Tracheal epithelial cell (primary cell): ENCODE data around the gene DOLK. TPM values are rescaled to one million over a fixed set of nuclear protein-coding genes. Genes with fewer than 3 reads are reported as not detected.

Experiments
- total RNA-seq: library from RNA; depleted of rRNA; stranded (reverse); fragments of >200 nt; gene quantifications from 2 replicates; pipeline ENCODE4 v1.2.1, GENCODE V29; 2014

Gene DOLK
- 21.1 and 21.7 TPM in 2 replicates for total RNA-seq

DNA sequence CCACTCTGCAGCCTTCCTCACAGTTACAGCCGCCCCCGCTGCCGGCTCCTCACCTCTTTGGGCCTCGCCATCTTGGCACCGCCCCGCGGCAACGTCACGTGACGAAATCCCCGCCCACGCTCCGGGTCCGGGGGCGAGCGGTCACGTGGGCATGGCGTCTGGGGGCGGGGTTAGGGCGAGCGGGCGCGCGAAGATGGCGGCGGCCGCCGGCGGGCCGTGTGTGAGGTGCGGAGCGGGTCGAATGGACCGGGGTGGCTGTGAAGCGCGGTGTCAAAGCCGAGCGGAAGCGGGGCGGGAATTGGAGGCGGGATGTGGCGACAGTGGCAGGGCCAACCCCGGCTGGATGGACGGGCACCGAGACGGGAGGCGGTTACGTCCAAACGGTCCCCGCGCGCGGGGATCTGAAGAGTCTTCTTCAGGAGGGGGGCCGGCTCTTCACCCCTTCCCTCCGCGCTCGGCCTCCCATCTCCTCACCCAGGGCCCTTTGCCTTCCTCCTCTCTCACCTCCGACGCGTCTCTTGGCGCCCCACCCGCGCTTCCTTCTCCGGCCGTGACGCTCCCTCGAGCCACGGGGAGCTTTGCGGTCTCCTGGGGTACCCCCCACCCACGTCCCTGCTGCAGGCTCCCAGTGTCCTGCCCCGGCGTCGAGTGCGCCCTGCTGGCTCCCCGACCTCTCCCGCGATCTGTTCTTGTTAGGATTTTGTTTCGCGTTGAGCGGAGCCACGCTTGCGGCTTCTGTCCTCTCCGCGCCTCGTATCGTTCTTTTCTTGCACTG, at the start of gene DOLK, which contains the start of gene NUP188:
TSS of gene DOLK (minus strand) at position 77 of the 775 bp plus-strand sequence. CDS start 300 bp downstream, outside the sequence.
TSS of gene NUP188 (plus strand) at position 173 of the 775 bp plus-strand sequence. CDS start at position 194, 21 bp downstream.

DNA sequence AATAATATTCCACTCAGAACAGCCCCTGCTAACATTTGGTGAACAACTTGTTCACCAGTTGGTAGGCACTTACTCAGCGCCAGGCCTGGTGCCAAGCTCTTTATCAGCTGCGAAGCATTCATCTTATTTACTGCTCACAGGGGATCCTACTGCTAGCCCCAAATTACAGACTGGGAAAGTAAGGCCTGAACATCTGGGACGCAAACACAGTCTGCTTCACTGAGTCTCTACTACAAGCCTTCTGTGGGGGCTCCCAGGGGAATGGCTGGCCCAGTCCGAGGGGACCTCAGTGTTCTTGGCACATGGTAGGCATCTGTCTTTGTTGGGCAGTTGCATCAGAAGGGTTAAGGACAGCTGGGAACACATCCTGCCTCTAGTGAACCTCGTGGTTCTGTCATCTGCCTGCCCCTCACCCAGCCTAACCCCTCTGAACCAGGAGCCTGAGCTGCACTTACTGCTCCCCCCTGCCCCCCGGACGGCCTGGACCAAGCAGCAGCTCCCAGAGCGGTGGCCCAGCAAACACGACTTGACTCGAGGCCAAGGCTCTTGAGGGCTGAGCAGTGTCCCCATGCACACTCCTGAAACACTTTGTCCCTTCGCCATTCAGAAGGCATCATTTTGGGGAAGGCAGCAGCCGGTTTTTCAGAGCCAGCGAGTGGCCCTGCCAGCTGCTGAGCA, 26.9 kb downstream of the DOLK start, which contains the start of gene PHYHD1:
TSS of gene PHYHD1 (plus strand) at position 602 of the 678 bp plus-strand sequence. CDS start 1,342 bp downstream, outside the sequence.

Other genes starting within 250 kb of the DOLK start
- gene PKN3, start 245.1 kb downstream of the DOLK start, total RNA-seq = 1.7 and 2.1 TPM in 2 replicates
- gene ZDHHC12, start 223.5 kb downstream of the DOLK start, total RNA-seq = 44.3 and 58.0 TPM in 2 replicates
- 15.8 and 23.4 TPM in 2 replicates for gene ZER1, start 175.7 kb downstream of the DOLK start, total RNA-seq
- 5.5 and 10.7 TPM in 2 replicates for gene TBC1D13, start 160.3 kb downstream of the DOLK start, total RNA-seq
- 79.5 and 82.5 TPM in 2 replicates for gene ENDOG, start 129.1 kb downstream of the DOLK start, total RNA-seq
- gene SPOUT1, start 117.8 kb downstream of the DOLK start, total RNA-seq = 12.3 and 22.8 TPM in 2 replicates
- 12.5 and 24.1 TPM in 2 replicates for gene KYAT1, start 65.7 kb downstream of the DOLK start, total RNA-seq
- 254 and 316 TPM in 2 replicates for gene LRRC8A, start 65.5 kb downstream of the DOLK start, total RNA-seq
- gene PHYHD1, start 26.6 kb downstream of the DOLK start, total RNA-seq = 1.1 and 13.3 TPM in 2 replicates
- 34.7 and 45.1 TPM in 2 replicates for gene NUP188, start 96 bp upstream of the DOLK start, total RNA-seq
- 46.0 and 60.0 TPM in 2 replicates for gene SH3GLB2, start 80.7 kb upstream of the DOLK start, total RNA-seq
- gene MIGA2, start 89.0 kb upstream of the DOLK start, total RNA-seq = 18.8 and 21.2 TPM in 2 replicates
- gene DOLPP1, start 133.5 kb upstream of the DOLK start, total RNA-seq = 7.2 and 13.2 TPM in 2 replicates
- gene CRAT, start 163.2 kb upstream of the DOLK start, total RNA-seq = 21.7 and 27.9 TPM in 2 replicates
- gene PTPA, start 163.8 kb upstream of the DOLK start, total RNA-seq = 48.4 and 81.4 TPM in 2 replicates
- gene IER5L, start 230.7 kb upstream of the DOLK start, total RNA-seq = 26.6 and 28.7 TPM in 2 replicates